GM21723 (cell line): ENCODE measurements around the gene AGO4.

Source experiments
- ATAC-seq: cut with Tn5 transposase; IDR thresholded peaks from one replicate; pipeline ENCODE4 v1.9.1; 2021; ENCODE audit warnings: mild to moderate bottlenecking, moderate library complexity; ENCODE audit not compliant: unreplicated experiment

Gene AGO4

GRCh38 chr1:35894183-35894582 lies 86.4 kb downstream of the AGO4 start:
- peak; percentile 70 for ATAC-seq

DNA sequence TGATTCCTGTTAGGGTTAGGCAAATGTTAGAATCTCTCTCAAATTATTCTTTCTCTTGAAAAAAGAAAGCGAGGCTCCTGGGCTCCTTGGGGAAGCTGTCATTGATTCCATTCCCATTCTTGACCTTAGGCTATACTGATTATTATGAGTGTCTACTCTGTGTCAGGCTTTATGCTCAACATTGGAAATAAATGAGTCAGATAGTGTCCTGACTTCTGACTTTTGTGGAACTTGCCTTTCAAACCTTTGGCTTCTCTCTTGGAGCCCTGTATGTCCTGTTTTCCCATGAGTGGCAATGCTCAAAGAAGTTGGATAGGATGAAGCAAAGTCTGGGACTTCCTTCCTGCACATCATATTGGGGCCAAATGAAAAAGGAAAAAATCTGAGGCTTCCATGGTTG lies 86.8 kb downstream of the AGO4 start:
- ATAC-seq = no peak

DNA sequence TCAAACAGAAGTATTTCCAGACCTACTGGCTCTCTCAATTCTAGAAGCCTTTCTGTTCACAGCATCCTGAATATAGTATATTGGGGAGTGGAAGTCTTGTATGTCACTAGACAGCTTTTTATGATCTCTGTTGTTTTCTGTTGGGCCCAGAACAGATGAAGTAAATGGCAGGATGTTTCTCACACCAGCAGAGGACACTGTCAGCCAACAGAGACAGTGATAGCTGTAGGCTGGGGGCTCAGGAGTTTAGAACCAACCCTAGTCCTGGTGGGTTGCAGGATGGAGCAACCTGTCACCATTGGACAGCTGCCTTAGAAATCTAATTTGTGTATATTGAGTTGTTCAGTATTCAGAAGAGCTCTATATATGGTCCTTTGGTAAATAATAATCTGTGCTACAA lies 92.1 kb downstream of the AGO4 start:
- no peak for ATAC-seq

- no peak for ATAC-seq
These were observed 93.4 kb downstream of the AGO4 start for GRCh38 chr1:35901235-35901634.

DNA sequence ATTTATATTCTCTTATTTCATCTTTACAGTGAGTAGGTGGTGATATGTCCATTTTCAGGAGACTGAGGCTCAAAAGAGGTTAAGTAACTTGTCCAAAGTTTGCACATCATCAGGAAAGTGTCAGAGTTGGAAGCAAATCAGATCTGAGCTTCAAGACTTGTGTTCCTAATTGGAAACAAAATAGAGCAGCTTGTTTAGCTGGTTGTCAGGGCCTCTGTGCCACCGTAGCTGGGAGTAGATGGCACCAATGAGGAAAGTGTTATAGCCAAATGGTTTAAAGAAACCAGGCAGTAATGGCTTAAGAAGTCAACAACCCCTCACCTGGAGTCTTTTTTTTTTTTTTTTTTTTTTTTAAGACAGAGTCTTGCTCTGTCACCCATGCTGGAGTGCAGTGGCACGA lies 94.9 kb downstream of the AGO4 start:
- ATAC-seq = no peak
